Measurements from ENCODE around the gene ZNF467. TPM values are rescaled to one million over a fixed set of nuclear protein-coding genes. Genes with fewer than 3 reads are reported as not detected.
A peak's percentile ranks its signal among the peaks of the same experiment; 100 is the strongest.

ZNF467 gene
- total RNA-seq, 4 donors from 2014 or later = 4.2 to 15.4 (median 9.3) TPM

DNA sequence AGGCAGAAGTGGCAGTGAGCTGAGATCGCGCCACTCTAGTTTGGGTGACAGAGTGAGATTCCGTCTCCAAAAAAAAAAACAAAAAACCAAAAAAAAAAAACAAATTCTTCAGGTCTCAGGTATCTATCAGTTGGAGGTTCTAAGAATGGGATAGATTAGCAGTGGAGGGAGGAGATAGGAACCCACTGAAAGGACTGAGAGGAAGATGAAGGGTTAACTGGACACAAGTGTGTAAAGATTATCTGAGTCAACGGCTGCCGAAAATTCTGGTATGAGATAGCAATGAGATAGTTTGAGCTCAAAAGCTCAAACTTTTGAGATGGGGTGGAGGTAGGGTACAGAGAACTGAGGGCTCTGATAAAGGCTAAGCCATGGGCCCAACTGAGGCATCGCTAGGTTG lies 12.8 kb downstream of the ZNF467 start:
- TF ChIP-seq EP300 (IDR thresholded peaks at IDR 0.05) = no peak
- no peak for TF ChIP-seq POLR2A (IDR thresholded peaks at IDR 0.05)
- TF ChIP-seq POLR2AphosphoS5 (IDR thresholded peaks at IDR 0.05) = no peak
- TF ChIP-seq, protein P1, sequence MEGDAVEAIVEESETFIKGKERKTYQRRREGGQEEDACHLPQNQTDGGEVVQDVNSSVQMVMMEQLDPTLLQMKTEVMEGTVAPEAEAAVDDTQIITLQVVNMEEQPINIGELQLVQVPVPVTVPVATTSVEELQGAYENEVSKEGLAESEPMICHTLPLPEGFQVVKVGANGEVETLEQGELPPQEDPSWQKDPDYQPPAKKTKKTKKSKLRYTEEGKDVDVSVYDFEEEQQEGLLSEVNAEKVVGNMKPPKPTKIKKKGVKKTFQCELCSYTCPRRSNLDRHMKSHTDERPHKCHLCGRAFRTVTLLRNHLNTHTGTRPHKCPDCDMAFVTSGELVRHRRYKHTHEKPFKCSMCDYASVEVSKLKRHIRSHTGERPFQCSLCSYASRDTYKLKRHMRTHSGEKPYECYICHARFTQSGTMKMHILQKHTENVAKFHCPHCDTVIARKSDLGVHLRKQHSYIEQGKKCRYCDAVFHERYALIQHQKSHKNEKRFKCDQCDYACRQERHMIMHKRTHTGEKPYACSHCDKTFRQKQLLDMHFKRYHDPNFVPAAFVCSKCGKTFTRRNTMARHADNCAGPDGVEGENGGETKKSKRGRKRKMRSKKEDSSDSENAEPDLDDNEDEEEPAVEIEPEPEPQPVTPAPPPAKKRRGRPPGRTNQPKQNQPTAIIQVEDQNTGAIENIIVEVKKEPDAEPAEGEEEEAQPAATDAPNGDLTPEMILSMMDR (IDR thresholded peaks at IDR 0.05) = no peak
- Histone ChIP-seq H3K36me3 (peaks cover 0 to 15% of the 10 kb centered on the region in 2 donors), H3K27me3 (peaks cover 12% of the 10 kb centered on the region), H3K4me1 (no peaks in the 10 kb centered on the region), H3K4me3 (no peak overlapping the region), H3K9me3 (no peaks in the 10 kb centered on the region), H3K27ac (no peak overlapping the region)
- 75 to 83% methylated on average over 1 to 6 of the region's 6 CpGs for whole genome bisulfite sequencing, 2 donors (ENCODE audit: low coverage in 1 of 2)
- no peak for ATAC-seq

DNA sequence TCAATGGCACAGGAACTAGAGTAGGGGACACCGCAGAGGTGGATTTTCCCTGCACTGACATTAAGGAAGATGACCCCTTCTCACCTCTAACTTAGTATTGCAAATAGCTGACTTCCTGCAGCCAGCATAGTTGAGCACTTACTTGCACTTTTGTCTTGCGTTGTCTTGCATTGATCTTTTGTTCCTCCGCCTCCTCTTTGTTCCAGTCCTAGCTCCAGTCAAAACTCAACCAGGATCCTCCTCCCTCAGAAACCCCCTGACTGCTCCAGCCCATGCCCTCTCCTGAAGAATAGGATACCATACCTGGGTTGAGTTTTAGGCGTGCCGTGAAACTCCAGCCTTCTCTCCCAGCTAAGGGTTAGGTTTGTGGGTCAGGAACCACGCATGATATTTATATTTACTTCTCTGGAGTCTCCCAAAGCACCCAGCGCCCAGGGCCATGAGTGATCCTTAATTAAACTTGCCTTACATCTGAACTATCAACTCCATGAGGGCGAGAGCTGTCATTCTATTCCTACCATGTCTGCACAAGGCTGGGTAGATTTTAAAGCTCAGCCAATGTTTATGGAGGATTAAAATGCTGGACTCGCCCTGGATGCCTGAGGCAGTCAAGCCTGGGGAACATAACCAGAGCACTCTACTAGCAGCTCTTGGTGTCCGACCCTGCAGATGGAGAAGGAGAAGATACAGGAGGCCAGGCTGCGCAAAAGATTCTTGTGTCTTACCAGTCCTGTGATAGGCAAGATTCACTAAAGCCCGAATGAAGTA lies 14.1 kb downstream of the ZNF467 start:
- Histone ChIP-seq H3K4me1 (no peaks in the 10 kb centered on the region), H3K9me3 (no peaks in the 10 kb centered on the region), H3K36me3 (peaks cover 0 to 3% of the 10 kb centered on the region in 2 donors), H3K27me3 (no peaks in the 10 kb centered on the region), H3K4me3 (no peak overlapping the region), H3K27ac (no peak overlapping the region)
- WGBS, 2 donors (ENCODE audit: low coverage in 1 of 2) = 73 to 78% methylated on average over 4 to 8 of the region's 12 CpGs
- ATAC-seq = no peak
- no peak for TF ChIP-seq POLR2AphosphoS5 (IDR thresholded peaks at IDR 0.05)
- TF ChIP-seq POLR2A (IDR thresholded peaks at IDR 0.05) = no peak
- TF ChIP-seq EP300 (IDR thresholded peaks at IDR 0.05) = no peak
- TF ChIP-seq, protein P1 (IDR thresholded peaks at IDR 0.05) = no peak

DNA sequence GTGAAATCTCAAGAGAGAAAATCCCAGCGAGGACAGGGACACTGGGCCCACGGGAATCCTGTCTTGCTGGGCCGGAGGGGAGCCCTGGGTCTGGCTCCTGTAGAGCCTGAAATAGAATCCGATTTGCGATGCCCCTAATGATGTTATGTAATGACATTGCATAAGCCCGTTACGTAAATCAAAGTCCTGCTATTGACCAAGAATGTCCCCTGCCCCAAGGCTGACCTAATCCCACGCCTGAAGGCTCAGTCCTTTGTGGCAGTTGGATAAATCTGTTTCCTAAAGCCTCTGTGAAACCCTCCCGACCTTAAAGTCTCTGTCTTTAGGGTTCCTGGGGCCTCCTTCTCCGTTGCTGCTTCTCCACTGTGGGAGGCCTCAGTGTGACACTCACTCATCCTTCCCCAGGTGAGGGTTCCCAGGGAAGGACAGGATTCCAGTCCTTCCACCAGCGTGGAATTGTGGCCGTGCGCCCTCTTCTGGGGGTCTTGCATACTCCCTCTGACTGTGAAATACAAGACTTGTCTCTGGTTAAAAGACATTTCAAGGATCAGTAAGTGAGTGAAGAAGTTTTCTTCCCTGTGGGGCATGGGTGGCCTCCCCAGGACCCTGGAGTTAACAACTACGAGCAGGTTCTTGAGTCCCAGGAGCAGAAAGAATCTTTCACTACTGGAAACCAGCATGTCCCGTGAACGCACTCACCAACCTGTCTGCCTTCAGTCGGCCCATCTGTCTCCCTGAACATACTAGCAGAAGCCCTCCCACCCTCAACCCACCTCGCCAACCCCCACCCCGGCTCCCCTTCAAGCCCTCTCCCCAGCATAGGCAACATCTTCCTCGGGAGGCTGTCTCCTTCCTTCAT lies 19.8 kb downstream of the ZNF467 start:
- Histone ChIP-seq H3K4me3 (no peak overlapping the region), H3K4me1 (no peaks in the 10 kb centered on the region), H3K27me3 (no peaks in the 10 kb centered on the region), H3K9me3 (no peaks in the 10 kb centered on the region), H3K36me3 (no peaks in the 10 kb centered on the region), H3K27ac (no peak overlapping the region)
- TF ChIP-seq EP300 (IDR thresholded peaks at IDR 0.05) (no peak), POLR2A (IDR thresholded peaks at IDR 0.05) (no peak), POLR2AphosphoS5 (IDR thresholded peaks at IDR 0.05) (no peak)
- TF ChIP-seq, protein P1 (IDR thresholded peaks at IDR 0.05) = peak in 3 of 4 experiments; percentile 19 to 63 (median 43)
- WGBS, 2 donors (ENCODE audit: low coverage in 1 of 2) = 27 to 45% methylated on average over 2 to 10 of the region's 20 CpGs
- ATAC-seq = no peak

DNA sequence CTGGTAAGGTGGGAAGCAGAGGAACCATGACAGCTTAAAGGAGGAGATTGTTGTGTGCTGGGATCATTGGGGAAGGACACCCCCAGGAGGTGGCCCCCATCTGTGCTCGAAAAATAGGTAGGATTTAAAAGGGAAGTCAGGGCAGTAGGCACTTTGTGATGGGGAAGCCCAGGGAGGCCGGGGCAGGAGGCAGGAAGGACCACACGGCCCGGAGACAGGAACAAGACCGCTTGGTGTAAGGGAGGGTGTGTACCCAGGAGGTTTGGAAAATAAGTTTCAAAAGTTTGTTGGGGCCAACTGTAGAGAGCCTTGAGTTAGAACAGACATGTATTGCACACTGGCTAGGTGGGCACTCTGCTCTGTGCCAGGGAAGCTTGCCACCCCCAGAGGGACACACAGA lies 20.7 kb downstream of the ZNF467 start:
- TF ChIP-seq EP300 (IDR thresholded peaks at IDR 0.05) = no peak
- TF ChIP-seq POLR2AphosphoS5 (IDR thresholded peaks at IDR 0.05) = no peak
- TF ChIP-seq, protein P1 (IDR thresholded peaks at IDR 0.05) = no peak
- TF ChIP-seq POLR2A (IDR thresholded peaks at IDR 0.05) = no peak
- Histone ChIP-seq H3K9me3 (no peaks in the 10 kb centered on the region), H3K27me3 (no peaks in the 10 kb centered on the region), H3K36me3 (no peaks in the 10 kb centered on the region), H3K4me1 (no peaks in the 10 kb centered on the region), H3K27ac (no peak overlapping the region), H3K4me3 (no peak overlapping the region)
- no peak for ATAC-seq
- 71 to 72% methylated on average over 2 to 5 of the region's 5 CpGs for WGBS, 2 donors (ENCODE audit: low coverage in 1 of 2)
